ENCODE data around the gene SPATA25. TPM values are rescaled to one million over a fixed set of nuclear protein-coding genes. Genes with fewer than 3 reads are reported as not detected.
"Not testable (repeated sequence)": the region's sequence is repeated elsewhere in the genome, so short reads cannot be mapped to it uniquely, and the experiment has no call there.

SPATA25 gene
- total RNA-seq, 1 donor, result 1.4 TPM

- DNase-seq (ENCODE audit: insufficient read length, low spot score, missing footprints), result no peak
- peaks cover 12% of the 10 kb centered on the region for H3K36me3 ChIP-seq (ENCODE audit: insufficient read depth, low read length)
- no peak overlapping the region for H3K4me3 ChIP-seq (ENCODE audit: insufficient read depth, low read length)
- H4K20me1 ChIP-seq (ENCODE audit: insufficient read depth, low read length), result peaks cover 5% of the 10 kb centered on the region
- no peak overlapping the region for H2AFZ ChIP-seq (ENCODE audit: low read length)
- H3K9me3 ChIP-seq (ENCODE audit: low read depth, low read length), result no peaks in the 10 kb centered on the region
- H3K4me1 ChIP-seq (ENCODE audit: insufficient read depth, low read length), result no peaks in the 10 kb centered on the region
- H3K27me3 ChIP-seq (ENCODE audit: insufficient read depth, low read length), result no peaks in the 10 kb centered on the region
- H3K27ac ChIP-seq (ENCODE audit: low read depth, low read length), result no peak overlapping the region
- H3K4me2 ChIP-seq (ENCODE audit: insufficient read depth, low read length), result no peak overlapping the region
- H3K79me2 ChIP-seq (ENCODE audit: insufficient read depth, low read length), result no peaks in the 10 kb centered on the region
- TF ChIP-seq, protein P1, sequence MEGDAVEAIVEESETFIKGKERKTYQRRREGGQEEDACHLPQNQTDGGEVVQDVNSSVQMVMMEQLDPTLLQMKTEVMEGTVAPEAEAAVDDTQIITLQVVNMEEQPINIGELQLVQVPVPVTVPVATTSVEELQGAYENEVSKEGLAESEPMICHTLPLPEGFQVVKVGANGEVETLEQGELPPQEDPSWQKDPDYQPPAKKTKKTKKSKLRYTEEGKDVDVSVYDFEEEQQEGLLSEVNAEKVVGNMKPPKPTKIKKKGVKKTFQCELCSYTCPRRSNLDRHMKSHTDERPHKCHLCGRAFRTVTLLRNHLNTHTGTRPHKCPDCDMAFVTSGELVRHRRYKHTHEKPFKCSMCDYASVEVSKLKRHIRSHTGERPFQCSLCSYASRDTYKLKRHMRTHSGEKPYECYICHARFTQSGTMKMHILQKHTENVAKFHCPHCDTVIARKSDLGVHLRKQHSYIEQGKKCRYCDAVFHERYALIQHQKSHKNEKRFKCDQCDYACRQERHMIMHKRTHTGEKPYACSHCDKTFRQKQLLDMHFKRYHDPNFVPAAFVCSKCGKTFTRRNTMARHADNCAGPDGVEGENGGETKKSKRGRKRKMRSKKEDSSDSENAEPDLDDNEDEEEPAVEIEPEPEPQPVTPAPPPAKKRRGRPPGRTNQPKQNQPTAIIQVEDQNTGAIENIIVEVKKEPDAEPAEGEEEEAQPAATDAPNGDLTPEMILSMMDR (IDR thresholded peaks at IDR 0.05; ENCODE audit: extremely low read depth, low read depth, low read length), result no peak
Observed at GRCh38 chr20:45874576-45874975, 12.8 kb downstream of the SPATA25 start.

DNA sequence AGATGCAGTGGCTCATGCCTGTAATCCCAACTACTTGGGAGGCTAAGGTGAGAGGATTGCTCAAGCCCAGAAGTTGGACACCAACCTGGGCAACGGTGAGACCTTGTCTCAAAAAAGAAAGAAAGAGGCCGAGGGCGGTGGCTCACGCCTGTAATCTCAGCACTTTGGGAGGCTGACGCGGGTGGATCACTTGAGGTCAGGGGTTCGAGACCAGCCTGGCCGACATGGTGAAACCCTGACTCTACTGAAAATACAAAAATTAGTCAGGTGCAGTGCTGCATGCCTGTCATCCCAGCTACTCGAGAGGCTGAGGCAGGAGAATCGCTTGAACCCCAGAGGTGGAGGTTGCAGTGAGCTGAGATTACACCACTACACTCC lies 13.3 kb downstream of the SPATA25 start:
- H4K20me1 ChIP-seq (ENCODE audit: insufficient read depth, low read length); H3K79me2 ChIP-seq (ENCODE audit: insufficient read depth, low read length); H3K27me3 ChIP-seq (ENCODE audit: insufficient read depth, low read length); H3K4me2 ChIP-seq (ENCODE audit: insufficient read depth, low read length); H3K9me3 ChIP-seq (ENCODE audit: low read depth, low read length); H2AFZ ChIP-seq (ENCODE audit: low read length); H3K27ac ChIP-seq (ENCODE audit: low read depth, low read length); DNase-seq (ENCODE audit: insufficient read length, low spot score, missing footprints); H3K4me3 ChIP-seq (ENCODE audit: insufficient read depth, low read length); H3K4me1 ChIP-seq (ENCODE audit: insufficient read depth, low read length): not testable (repeated sequence)
- peaks cover 12% of the 10 kb centered on the region for H3K36me3 ChIP-seq (ENCODE audit: insufficient read depth, low read length)

DNA sequence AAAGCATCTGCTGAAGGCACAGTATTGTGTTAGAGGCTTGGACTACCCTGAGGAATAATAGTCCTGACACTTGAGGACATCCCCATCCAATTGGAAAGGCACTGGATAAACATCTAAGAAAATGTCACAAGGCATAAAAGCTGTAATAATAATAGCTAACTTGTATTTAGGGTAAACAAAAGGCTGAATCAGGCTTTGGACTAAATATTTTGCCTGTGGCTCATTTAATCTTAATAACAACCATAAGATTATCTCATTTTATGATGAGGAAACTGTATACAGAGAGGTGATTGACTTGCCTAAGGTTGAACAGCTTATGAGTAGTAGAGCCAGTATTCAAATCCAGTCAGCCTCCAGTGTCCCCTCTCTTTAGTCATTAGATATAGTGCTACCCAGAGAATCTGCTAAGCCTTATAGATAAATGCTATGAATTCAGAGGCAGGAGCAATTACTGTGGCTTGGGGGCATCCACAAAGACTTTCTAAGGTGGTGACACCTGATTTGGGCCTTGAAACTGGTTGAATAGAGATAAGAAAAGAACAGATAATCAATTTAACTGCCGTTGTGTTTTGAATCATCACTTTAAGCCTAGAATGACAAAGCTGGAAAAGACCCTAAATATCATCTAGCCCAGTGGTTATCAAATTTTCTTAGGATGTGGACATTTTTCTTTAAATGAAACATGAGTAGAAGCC lies 13.9 kb downstream of the SPATA25 start:
- Histone ChIP-seq H3K27ac (ENCODE audit: low read depth, low read length) (no peak overlapping the region), H3K4me3 (ENCODE audit: insufficient read depth, low read length) (no peak overlapping the region), H3K4me1 (ENCODE audit: insufficient read depth, low read length) (no peaks in the 10 kb centered on the region), H3K4me2 (ENCODE audit: insufficient read depth, low read length) (no peak overlapping the region), H4K20me1 (ENCODE audit: insufficient read depth, low read length) (peaks cover 5% of the 10 kb centered on the region), H3K27me3 (ENCODE audit: insufficient read depth, low read length) (no peaks in the 10 kb centered on the region), H3K9me3 (ENCODE audit: low read depth, low read length) (no peaks in the 10 kb centered on the region), H3K79me2 (ENCODE audit: insufficient read depth, low read length) (no peaks in the 10 kb centered on the region), H3K36me3 (ENCODE audit: insufficient read depth, low read length) (peaks cover 12% of the 10 kb centered on the region), H2AFZ (ENCODE audit: low read length) (no peak overlapping the region)
- TF ChIP-seq, protein P1 (IDR thresholded peaks at IDR 0.05; ENCODE audit: extremely low read depth, low read depth, low read length), result no peak
- DNase-seq (ENCODE audit: insufficient read length, low spot score, missing footprints), result peak; percentile 46

- TF ChIP-seq, protein P1 (IDR thresholded peaks at IDR 0.05; ENCODE audit: extremely low read depth, low read depth, low read length), result no peak
- H3K27me3 ChIP-seq (ENCODE audit: insufficient read depth, low read length), result no peaks in the 10 kb centered on the region
- peaks cover 5% of the 10 kb centered on the region for H4K20me1 ChIP-seq (ENCODE audit: insufficient read depth, low read length)
- H3K4me3 ChIP-seq (ENCODE audit: insufficient read depth, low read length), result no peak overlapping the region
- peaks cover 6% of the 10 kb centered on the region for H3K36me3 ChIP-seq (ENCODE audit: insufficient read depth, low read length)
- peaks cover 7% of the 10 kb centered on the region for H3K4me1 ChIP-seq (ENCODE audit: insufficient read depth, low read length)
- no peak overlapping the region for H3K4me2 ChIP-seq (ENCODE audit: insufficient read depth, low read length)
- H3K9me3 ChIP-seq (ENCODE audit: low read depth, low read length), result no peaks in the 10 kb centered on the region
- no peak overlapping the region for H2AFZ ChIP-seq (ENCODE audit: low read length)
- no peaks in the 10 kb centered on the region for H3K79me2 ChIP-seq (ENCODE audit: insufficient read depth, low read length)
- H3K27ac ChIP-seq (ENCODE audit: low read depth, low read length), result no peak overlapping the region
- peak; percentile 45 for DNase-seq (ENCODE audit: insufficient read length, low spot score, missing footprints)
Observed at GRCh38 chr20:45872626-45873025, 14.8 kb downstream of the SPATA25 start.

Data from osteoblast (primary cell).